Measurements from ENCODE around the gene ABCA1.

- TF ChIP-seq ZBTB33 (IDR thresholded peaks at IDR 0.05) = no peak
- TF ChIP-seq RUNX3 (IDR thresholded peaks at IDR 0.05; ENCODE audit: low read length) = no peak
- TF ChIP-seq CREB1 (IDR thresholded peaks at IDR 0.05; ENCODE audit: low read depth) = no peak
- TF ChIP-seq FOXM1 (IDR thresholded peaks at IDR 0.05; ENCODE audit: low read depth, low read length) = no peak
- no peak for TF ChIP-seq CTCF (IDR thresholded peaks at IDR 0.05 in 2 of 3, conservative IDR thresholded peaks at IDR 0.05 in 1 of 3; ENCODE audit: control insufficient read depth in 2 of 3, extremely low read depth in 1 of 3, insufficient read depth in 1 of 3, low read depth in 3 of 3, low read length in 3 of 3)
Observed at GRCh38 chr9:104927216-104927911, 591 bp downstream of the ABCA1 start.
